ENCODE measurements around the gene MISP. TPM values are rescaled to one million over a fixed set of nuclear protein-coding genes. Genes with fewer than 3 reads are reported as not detected.

The MISP gene
- total RNA-seq, 2 experiments from 2014 or later: not detected

DNA sequence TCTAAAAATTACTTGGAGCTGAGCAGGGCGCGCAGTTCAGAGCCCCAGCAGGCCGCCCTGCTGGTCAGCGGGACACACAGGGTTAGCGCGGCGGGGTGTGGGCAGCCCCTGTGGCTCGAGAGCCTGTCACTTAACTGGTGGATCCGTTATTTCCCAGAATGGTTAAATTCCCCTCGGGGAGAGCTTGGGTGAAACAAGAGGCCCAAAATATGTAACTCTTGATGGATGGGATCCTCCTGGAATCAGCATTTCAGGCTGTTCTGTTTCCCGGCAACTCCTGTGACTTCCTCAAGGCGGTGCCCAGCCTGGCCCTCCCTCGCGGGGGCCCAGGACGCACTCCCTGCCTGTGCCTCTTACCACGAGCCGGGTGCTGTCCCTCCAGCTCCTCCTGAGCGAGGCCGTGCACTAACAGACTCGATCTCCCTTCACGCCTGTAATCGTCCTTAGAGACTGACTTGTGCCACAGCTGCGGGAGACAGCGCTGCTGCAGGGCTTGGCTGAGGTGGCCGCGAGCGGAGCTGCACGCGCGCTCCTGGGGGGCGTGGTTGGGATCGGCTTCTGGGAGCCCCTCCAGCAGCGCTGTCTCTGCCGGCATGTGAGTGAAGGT lies 56.0 kb downstream of the MISP start:
- ChIA-PET CTCF (no interaction called here), POLR2A (interaction anchor here (0.7 to 6.8 kb wide), 3 partner anchors 7 to 610 kb away, joined by 3 to 99 read pairs (median 3); partner anchors contain the start of gene PTBP1)
- TF ChIP-seq, protein P1, sequence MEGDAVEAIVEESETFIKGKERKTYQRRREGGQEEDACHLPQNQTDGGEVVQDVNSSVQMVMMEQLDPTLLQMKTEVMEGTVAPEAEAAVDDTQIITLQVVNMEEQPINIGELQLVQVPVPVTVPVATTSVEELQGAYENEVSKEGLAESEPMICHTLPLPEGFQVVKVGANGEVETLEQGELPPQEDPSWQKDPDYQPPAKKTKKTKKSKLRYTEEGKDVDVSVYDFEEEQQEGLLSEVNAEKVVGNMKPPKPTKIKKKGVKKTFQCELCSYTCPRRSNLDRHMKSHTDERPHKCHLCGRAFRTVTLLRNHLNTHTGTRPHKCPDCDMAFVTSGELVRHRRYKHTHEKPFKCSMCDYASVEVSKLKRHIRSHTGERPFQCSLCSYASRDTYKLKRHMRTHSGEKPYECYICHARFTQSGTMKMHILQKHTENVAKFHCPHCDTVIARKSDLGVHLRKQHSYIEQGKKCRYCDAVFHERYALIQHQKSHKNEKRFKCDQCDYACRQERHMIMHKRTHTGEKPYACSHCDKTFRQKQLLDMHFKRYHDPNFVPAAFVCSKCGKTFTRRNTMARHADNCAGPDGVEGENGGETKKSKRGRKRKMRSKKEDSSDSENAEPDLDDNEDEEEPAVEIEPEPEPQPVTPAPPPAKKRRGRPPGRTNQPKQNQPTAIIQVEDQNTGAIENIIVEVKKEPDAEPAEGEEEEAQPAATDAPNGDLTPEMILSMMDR (IDR thresholded peaks at IDR 0.05): no peak
- DNase-seq (no peak), ATAC-seq (no peak)
- Mint-ChIP-seq H3K4me3 (no peak overlapping the region), H3K4me1 (ENCODE audit: low read depth) (peaks cover 23% of the 10 kb centered on the region), H3K27ac (no peak overlapping the region), H3K36me3 (ENCODE audit: low read depth) (peaks cover 63% of the 10 kb centered on the region), H3K9me3 (no peaks in the 10 kb centered on the region), H3K27me3 (no peaks in the 10 kb centered on the region)
- intact Hi-C loops (cut with micrococcal nuclease): no loop called here

DNA sequence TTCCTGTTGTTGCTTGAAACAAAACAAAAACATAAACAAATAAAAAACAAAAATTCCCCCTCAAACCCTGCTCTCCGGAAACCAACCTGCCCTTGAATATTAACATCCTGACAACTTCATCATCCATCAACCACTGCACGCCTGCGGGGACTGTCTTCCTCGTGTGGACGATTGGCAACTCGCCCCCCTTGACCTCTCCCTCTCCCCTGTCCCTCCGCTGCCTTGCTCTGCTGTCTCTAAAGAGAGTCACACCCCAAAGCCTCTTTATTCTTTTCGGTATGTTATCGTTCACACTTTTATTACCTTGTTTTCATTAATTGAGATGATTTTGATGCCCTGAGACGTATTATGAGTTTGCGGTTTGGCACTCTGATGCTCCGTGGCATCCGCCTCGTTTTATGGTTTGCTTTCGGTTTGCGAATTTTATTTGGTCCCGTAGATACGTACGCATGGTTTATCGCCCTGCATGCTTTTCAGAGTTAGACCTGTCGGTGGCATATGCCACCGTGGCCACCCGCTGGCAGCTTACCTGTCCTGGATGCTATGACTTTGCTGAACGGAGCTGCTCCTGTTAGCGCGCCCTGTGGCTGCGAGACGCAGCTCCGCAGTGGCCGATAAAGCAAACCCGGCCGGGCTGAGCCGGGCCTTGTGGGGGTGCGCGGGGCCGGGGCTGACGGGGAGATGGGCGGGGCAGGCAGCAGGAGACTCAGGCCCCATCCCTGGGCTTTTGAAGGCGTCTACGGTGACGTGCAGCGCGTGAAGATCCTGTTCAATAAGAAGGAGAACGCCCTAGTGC lies 56.9 kb downstream of the MISP start:
- TF ChIP-seq, protein P1 (IDR thresholded peaks at IDR 0.05): no peak
- peaks cover 57% of the 10 kb centered on the region for H3K36me3 Mint-ChIP-seq (ENCODE audit: low read depth)
- no peaks in the 10 kb centered on the region for H3K9me3 Mint-ChIP-seq
- intact Hi-C loops (cut with micrococcal nuclease): no loop called here
- CTCF ChIA-PET: no interaction called here
- no peak overlapping the region for H3K4me3 Mint-ChIP-seq
- H3K27me3 Mint-ChIP-seq: no peaks in the 10 kb centered on the region
- no peak overlapping the region for H3K27ac Mint-ChIP-seq
- ATAC-seq (no peak), DNase-seq (no peak)
- POLR2A ChIA-PET: interaction anchor here (6.8 kb wide), 1 partner anchor 8 kb away, joined by 99 read pairs; the partner anchor contains the start of gene PTBP1
- H3K4me1 Mint-ChIP-seq (ENCODE audit: low read depth): peaks cover 14% of the 10 kb centered on the region

DNA sequence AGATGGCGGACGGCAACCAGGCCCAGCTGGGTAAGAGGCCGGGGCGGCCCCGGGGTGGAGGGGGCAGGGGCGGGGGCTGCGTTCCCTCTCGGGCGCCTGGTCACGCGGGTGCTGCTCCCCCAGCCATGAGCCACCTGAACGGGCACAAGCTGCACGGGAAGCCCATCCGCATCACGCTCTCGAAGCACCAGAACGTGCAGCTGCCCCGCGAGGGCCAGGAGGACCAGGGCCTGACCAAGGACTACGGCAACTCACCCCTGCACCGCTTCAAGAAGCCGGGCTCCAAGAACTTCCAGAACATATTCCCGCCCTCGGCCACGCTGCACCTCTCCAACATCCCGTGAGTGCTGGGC lies 57.5 kb downstream of the MISP start:
- CTCF ChIA-PET: no interaction called here
- POLR2A ChIA-PET: interaction anchor here (1.1 to 6.8 kb wide), 2 partner anchors 9 to 20 kb away, joined by 3 to 99 read pairs; partner anchors contain the start of genes AZU1 and PTBP1
- Mint-ChIP-seq H3K36me3 (ENCODE audit: low read depth) (peaks cover 55% of the 10 kb centered on the region), H3K4me1 (ENCODE audit: low read depth) (peaks cover 14% of the 10 kb centered on the region), H3K9me3 (no peaks in the 10 kb centered on the region), H3K27ac (no peak overlapping the region), H3K27me3 (no peaks in the 10 kb centered on the region), H3K4me3 (no peak overlapping the region)
- TF ChIP-seq, protein P1 (IDR thresholded peaks at IDR 0.05): no peak
- DNase-seq (no peak), ATAC-seq (no peak)
- intact Hi-C loops (cut with micrococcal nuclease): no loop called here

DNA sequence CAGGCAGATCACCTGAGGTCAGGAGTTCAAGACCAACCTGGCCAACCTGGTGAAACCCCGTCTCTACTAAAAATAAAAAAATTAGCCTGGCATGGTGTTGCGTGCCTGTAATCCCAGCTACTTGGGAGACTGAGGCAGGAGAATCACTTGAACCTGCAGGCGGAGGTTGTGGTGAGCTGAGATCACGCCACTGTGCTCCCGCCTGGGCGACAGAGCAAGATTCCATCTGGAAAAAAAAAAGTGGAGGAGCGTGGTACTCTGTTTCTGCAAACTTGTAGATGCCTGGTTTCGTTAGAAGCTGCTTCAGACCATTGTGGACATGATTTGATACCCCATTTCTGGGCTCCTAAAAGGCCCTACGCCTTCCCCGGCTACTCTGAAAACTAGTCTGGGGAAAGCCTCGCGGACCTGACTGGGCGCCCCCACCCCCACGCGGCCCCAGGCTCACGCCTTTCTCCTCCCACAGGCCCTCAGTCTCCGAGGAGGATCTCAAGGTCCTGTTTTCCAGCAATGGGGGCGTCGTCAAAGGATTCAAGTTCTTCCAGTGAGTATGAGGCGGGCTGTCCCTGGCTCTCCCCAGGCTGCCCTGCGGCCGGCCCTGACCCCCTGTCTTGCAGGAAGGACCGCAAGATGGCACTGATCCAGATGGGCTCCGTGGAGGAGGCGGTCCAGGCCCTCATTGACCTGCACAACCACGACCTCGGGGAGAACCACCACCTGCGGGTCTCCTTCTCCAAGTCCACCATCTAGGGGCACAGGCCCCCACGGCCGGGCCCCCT lies 59.4 kb downstream of the MISP start:
- ChIA-PET POLR2A (interaction anchor here (0.8 to 6.8 kb wide), 4 partner anchors 9 to 66 kb away, joined by 3 to 99 read pairs (median 4); partner anchors contain the start of gene PTBP1), CTCF (no interaction called here)
- intact Hi-C loops (cut with micrococcal nuclease): no loop called here
- H3K36me3 Mint-ChIP-seq (ENCODE audit: low read depth): peaks cover 55% of the 10 kb centered on the region
- DNase-seq (no peak), ATAC-seq (no peak)
- TF ChIP-seq, protein P1 (IDR thresholded peaks at IDR 0.05): no peak
- no peaks in the 10 kb centered on the region for H3K9me3 Mint-ChIP-seq
- H3K4me1 Mint-ChIP-seq (ENCODE audit: low read depth): peaks cover 9% of the 10 kb centered on the region
- H3K4me3 Mint-ChIP-seq: no peak overlapping the region
- no peaks in the 10 kb centered on the region for H3K27me3 Mint-ChIP-seq
- H3K27ac Mint-ChIP-seq: no peak overlapping the region
